ENCODE data around the gene GRM7. TPM values are rescaled to one million over a fixed set of nuclear protein-coding genes. Genes with fewer than 3 reads are reported as not detected.

Gene GRM7
- total RNA-seq, 1 experiment from 2014 or later: not detected

DNA sequence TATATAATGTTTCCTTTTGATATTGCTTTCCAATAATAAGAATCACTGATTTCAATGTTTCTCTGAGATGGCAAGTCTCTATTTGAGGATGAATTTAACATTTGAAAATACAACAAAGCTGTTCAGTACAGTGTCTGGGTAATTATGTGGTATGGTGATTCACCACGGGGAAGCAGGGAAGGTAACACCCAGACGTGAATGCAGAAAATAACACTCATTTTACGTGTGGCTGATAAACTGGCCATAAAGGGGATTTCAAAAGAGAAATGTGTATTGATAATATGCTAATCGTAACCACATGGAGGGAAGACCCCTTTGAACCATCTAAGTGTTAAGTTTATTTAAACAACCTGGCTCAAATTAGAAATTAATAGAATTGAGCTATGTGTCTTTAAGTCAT, 344.6 kb downstream of the GRM7 start:
- no peak overlapping the region for H3K27ac ChIP-seq (ENCODE audit: low read depth, low read length)
- ChIA-PET RAD21 (ENCODE audit: low non-redundant PET in 1 of 2, low total read pairs in 2 of 2, uncharacterized antibody in 2 of 2, unreplicated experiment in 2 of 2) (no interaction called here), POLR2A (no interaction called here), CTCF (no interaction called here)
- no peaks in the 10 kb centered on the region for H3K9me3 ChIP-seq (ENCODE audit: control insufficient read depth in 1 of 2, insufficient read depth in 1 of 2, low read depth in 1 of 2, low read length in 2 of 2)
- H4K20me1 ChIP-seq (ENCODE audit: insufficient read depth): no peaks in the 10 kb centered on the region
- H3K27me3 ChIP-seq (ENCODE audit: insufficient read depth, low read length): no peaks in the 10 kb centered on the region
- no peak overlapping the region for H3K4me2 ChIP-seq (ENCODE audit: low read length)
- no peak for TF ChIP-seq CEBPB (IDR thresholded peaks at IDR 0.05; ENCODE audit: low read depth)
- TF ChIP-seq SRF (IDR thresholded peaks at IDR 0.05; ENCODE audit: low read depth): no peak
- TF ChIP-seq YY1 (IDR thresholded peaks at IDR 0.05; ENCODE audit: extremely low read depth, insufficient replicate concordance, low read depth, low read length): no peak
- no peak for TF ChIP-seq EGR1 (IDR thresholded peaks at IDR 0.05; ENCODE audit: low read depth)
- no peak for TF ChIP-seq EZH2 (IDR thresholded peaks at IDR 0.05)
- TF ChIP-seq SP1 (IDR thresholded peaks at IDR 0.05; ENCODE audit: low read depth): no peak
- no peak for TF ChIP-seq ZNF274 (IDR thresholded peaks at IDR 0.05; ENCODE audit: low read depth, low read length)
- no peak for TF ChIP-seq ZFX (IDR thresholded peaks at IDR 0.05)
- TF ChIP-seq FOSL1 (IDR thresholded peaks at IDR 0.05; ENCODE audit: low read depth): no peak
- TF ChIP-seq, protein P1, sequence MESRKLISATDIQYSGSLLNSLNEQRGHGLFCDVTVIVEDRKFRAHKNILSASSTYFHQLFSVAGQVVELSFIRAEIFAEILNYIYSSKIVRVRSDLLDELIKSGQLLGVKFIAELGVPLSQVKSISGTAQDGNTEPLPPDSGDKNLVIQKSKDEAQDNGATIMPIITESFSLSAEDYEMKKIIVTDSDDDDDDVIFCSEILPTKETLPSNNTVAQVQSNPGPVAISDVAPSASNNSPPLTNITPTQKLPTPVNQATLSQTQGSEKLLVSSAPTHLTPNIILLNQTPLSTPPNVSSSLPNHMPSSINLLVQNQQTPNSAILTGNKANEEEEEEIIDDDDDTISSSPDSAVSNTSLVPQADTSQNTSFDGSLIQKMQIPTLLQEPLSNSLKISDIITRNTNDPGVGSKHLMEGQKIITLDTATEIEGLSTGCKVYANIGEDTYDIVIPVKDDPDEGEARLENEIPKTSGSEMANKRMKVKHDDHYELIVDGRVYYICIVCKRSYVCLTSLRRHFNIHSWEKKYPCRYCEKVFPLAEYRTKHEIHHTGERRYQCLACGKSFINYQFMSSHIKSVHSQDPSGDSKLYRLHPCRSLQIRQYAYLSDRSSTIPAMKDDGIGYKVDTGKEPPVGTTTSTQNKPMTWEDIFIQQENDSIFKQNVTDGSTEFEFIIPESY (IDR thresholded peaks at IDR 0.05; ENCODE audit: extremely low read depth, insufficient replicate concordance, low read length): no peak
- no peak for TF ChIP-seq POLR2A (IDR thresholded peaks at IDR 0.05; ENCODE audit: borderline replicate concordance, extremely low read depth, insufficient read depth, insufficient read length)
- TF ChIP-seq JUND (IDR thresholded peaks at IDR 0.05): no peak
- no peak for TF ChIP-seq SIN3A (IDR thresholded peaks at IDR 0.05; ENCODE audit: low read depth)
- TF ChIP-seq, protein P2, sequence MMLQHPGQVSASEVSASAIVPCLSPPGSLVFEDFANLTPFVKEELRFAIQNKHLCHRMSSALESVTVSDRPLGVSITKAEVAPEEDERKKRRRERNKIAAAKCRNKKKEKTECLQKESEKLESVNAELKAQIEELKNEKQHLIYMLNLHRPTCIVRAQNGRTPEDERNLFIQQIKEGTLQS (IDR thresholded peaks at IDR 0.05): no peak
- no peak for TF ChIP-seq CBX3 (IDR thresholded peaks at IDR 0.05; ENCODE audit: low read depth)
- TF ChIP-seq POLR2AphosphoS5 (IDR thresholded peaks at IDR 0.05; ENCODE audit: low read depth, low read length): no peak
- TF ChIP-seq, protein P3, sequence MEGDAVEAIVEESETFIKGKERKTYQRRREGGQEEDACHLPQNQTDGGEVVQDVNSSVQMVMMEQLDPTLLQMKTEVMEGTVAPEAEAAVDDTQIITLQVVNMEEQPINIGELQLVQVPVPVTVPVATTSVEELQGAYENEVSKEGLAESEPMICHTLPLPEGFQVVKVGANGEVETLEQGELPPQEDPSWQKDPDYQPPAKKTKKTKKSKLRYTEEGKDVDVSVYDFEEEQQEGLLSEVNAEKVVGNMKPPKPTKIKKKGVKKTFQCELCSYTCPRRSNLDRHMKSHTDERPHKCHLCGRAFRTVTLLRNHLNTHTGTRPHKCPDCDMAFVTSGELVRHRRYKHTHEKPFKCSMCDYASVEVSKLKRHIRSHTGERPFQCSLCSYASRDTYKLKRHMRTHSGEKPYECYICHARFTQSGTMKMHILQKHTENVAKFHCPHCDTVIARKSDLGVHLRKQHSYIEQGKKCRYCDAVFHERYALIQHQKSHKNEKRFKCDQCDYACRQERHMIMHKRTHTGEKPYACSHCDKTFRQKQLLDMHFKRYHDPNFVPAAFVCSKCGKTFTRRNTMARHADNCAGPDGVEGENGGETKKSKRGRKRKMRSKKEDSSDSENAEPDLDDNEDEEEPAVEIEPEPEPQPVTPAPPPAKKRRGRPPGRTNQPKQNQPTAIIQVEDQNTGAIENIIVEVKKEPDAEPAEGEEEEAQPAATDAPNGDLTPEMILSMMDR (IDR thresholded peaks at IDR 0.05 in 2 of 3, conservative IDR thresholded peaks at IDR 0.05 in 1 of 3; ENCODE audit: borderline replicate concordance in 1 of 3, insufficient read depth in 1 of 3, low read depth in 2 of 3, low read length in 2 of 3): no peak
- TF ChIP-seq, protein P4, sequence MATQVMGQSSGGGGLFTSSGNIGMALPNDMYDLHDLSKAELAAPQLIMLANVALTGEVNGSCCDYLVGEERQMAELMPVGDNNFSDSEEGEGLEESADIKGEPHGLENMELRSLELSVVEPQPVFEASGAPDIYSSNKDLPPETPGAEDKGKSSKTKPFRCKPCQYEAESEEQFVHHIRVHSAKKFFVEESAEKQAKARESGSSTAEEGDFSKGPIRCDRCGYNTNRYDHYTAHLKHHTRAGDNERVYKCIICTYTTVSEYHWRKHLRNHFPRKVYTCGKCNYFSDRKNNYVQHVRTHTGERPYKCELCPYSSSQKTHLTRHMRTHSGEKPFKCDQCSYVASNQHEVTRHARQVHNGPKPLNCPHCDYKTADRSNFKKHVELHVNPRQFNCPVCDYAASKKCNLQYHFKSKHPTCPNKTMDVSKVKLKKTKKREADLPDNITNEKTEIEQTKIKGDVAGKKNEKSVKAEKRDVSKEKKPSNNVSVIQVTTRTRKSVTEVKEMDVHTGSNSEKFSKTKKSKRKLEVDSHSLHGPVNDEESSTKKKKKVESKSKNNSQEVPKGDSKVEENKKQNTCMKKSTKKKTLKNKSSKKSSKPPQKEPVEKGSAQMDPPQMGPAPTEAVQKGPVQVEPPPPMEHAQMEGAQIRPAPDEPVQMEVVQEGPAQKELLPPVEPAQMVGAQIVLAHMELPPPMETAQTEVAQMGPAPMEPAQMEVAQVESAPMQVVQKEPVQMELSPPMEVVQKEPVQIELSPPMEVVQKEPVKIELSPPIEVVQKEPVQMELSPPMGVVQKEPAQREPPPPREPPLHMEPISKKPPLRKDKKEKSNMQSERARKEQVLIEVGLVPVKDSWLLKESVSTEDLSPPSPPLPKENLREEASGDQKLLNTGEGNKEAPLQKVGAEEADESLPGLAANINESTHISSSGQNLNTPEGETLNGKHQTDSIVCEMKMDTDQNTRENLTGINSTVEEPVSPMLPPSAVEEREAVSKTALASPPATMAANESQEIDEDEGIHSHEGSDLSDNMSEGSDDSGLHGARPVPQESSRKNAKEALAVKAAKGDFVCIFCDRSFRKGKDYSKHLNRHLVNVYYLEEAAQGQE (IDR thresholded peaks at IDR 0.05; ENCODE audit: low read depth): no peak
- TF ChIP-seq TCF7L2 (IDR thresholded peaks at IDR 0.05; ENCODE audit: borderline replicate concordance, extremely low read depth, insufficient read depth, insufficient read length): no peak
- ATAC-seq (no peak), DNase-seq (ENCODE audit: low read depth, low spot score) (no peak)
- no peak overlapping the region for H3K4me3 ChIP-seq (replicated peaks in 1 of 2; ENCODE audit: low read depth in 1 of 2, low read length in 2 of 2)
- no TSS peak for BruUV-seq (replicated peaks)
- no peaks in the 10 kb centered on the region for H3K4me1 ChIP-seq (ENCODE audit: control insufficient read depth in 1 of 2, insufficient read depth in 2 of 2, low read length in 2 of 2)
- intact Hi-C loops (cut with micrococcal nuclease): no loop called here
- no peaks in the 10 kb centered on the region for H3K9me2 ChIP-seq (ENCODE audit: insufficient read depth)
- no peak overlapping the region for H2AFZ ChIP-seq (ENCODE audit: low read depth, low read length, poor library complexity, severe bottlenecking)
- no peaks in the 10 kb centered on the region for H3K79me2 ChIP-seq (ENCODE audit: insufficient read depth, low read length)
- H3K9ac ChIP-seq (ENCODE audit: low read length): no peak overlapping the region
- H3K36me3 ChIP-seq (ENCODE audit: control insufficient read depth in 1 of 2, insufficient read depth in 2 of 2, low read length in 2 of 2): no peaks in the 10 kb centered on the region
